Dendritic cell treated with granulocyte-macrophage colony-stimulating factor and Interleukin-4, amounts not matched to agents 40 ng/mL and 50 ng/mL, for 4 days (primary cell): ENCODE measurements around the gene ZNF521.
"Not testable (repeated sequence)": the region's sequence is repeated elsewhere in the genome, so short reads cannot be mapped to it uniquely, and the experiment has no call there.

ENCODE experiments used
- H3K27ac Mint-ChIP-seq: one replicate; pipeline ENCODE4 v1.8.0; 2022; ENCODE audit warnings: mild to moderate bottlenecking, mixed read lengths
- H3K27me3 Mint-ChIP-seq: one replicate; pipeline ENCODE4 v1.8.0; 2022; ENCODE audit warnings: mild to moderate bottlenecking, mixed read lengths
- H3K36me3 Mint-ChIP-seq: one replicate; pipeline ENCODE4 v1.8.0; 2022; ENCODE audit warnings: low read depth, mixed read lengths
- H3K4me1 Mint-ChIP-seq: one replicate; pipeline ENCODE4 v1.8.0; 2022; ENCODE audit warnings: low read depth, mixed read lengths
- H3K4me3 Mint-ChIP-seq: one replicate; pipeline ENCODE4 v1.8.0; 2022; ENCODE audit warnings: mild to moderate bottlenecking, moderate library complexity, mixed read lengths
- H3K9me3 Mint-ChIP-seq: one replicate; pipeline ENCODE4 v1.8.0; 2022; ENCODE audit warnings: mixed read lengths
- intact Hi-C: fragments of 100-400 bp; cut with micrococcal nuclease; formaldehyde crosslinking; loops from one replicate; pipeline ENCODE4 v1.15.0; 2022

The ZNF521 gene

GRCh38 chr18:25274926-25275325 lies 77.0 kb downstream of the ZNF521 start:
- H3K9me3 Mint-ChIP-seq = no peaks in the 10 kb centered on the region
- no peaks in the 10 kb centered on the region for H3K4me1 Mint-ChIP-seq
- H3K27me3 Mint-ChIP-seq = no peaks in the 10 kb centered on the region
- no peaks in the 10 kb centered on the region for H3K36me3 Mint-ChIP-seq
- H3K27ac Mint-ChIP-seq = no peak overlapping the region
- H3K4me3 Mint-ChIP-seq = no peak overlapping the region
- intact Hi-C loops = no loop called here

GRCh38 chr18:25266931-25267527 lies 84.9 kb downstream of the ZNF521 start:
- H3K27me3 Mint-ChIP-seq, H3K4me1 Mint-ChIP-seq, H3K9me3 Mint-ChIP-seq, intact Hi-C loops, H3K4me3 Mint-ChIP-seq, H3K27ac Mint-ChIP-seq, H3K36me3 Mint-ChIP-seq: not testable (repeated sequence)

GRCh38 chr18:25262920-25263319 lies 89.0 kb downstream of the ZNF521 start:
- no peaks in the 10 kb centered on the region for H3K4me1 Mint-ChIP-seq
- H3K36me3 Mint-ChIP-seq = no peaks in the 10 kb centered on the region
- no peaks in the 10 kb centered on the region for H3K9me3 Mint-ChIP-seq
- H3K27me3 Mint-ChIP-seq = no peaks in the 10 kb centered on the region
- no peak overlapping the region for H3K27ac Mint-ChIP-seq
- intact Hi-C loops = no loop called here
- no peak overlapping the region for H3K4me3 Mint-ChIP-seq

- Mint-ChIP-seq H3K4me1 (no peaks in the 10 kb centered on the region), H3K36me3 (no peaks in the 10 kb centered on the region), H3K27me3 (no peaks in the 10 kb centered on the region), H3K4me3 (no peak overlapping the region), H3K9me3 (no peaks in the 10 kb centered on the region), H3K27ac (no peak overlapping the region)
- intact Hi-C loops = no loop called here
These were observed 90.2 kb downstream of the ZNF521 start for GRCh38 chr18:25261768-25262167.

GRCh38 chr18:25256439-25256838 lies 95.5 kb downstream of the ZNF521 start:
- H3K4me1 Mint-ChIP-seq = no peaks in the 10 kb centered on the region
- no peaks in the 10 kb centered on the region for H3K36me3 Mint-ChIP-seq
- no peak overlapping the region for H3K4me3 Mint-ChIP-seq
- no peaks in the 10 kb centered on the region for H3K9me3 Mint-ChIP-seq
- H3K27me3 Mint-ChIP-seq = no peaks in the 10 kb centered on the region
- H3K27ac Mint-ChIP-seq = no peak overlapping the region
- intact Hi-C loops = no loop called here

- H3K4me3 Mint-ChIP-seq = no peak overlapping the region
- H3K9me3 Mint-ChIP-seq = no peaks in the 10 kb centered on the region
- no peak overlapping the region for H3K27ac Mint-ChIP-seq
- no peaks in the 10 kb centered on the region for H3K27me3 Mint-ChIP-seq
- intact Hi-C loops = no loop called here
- H3K4me1 Mint-ChIP-seq = no peaks in the 10 kb centered on the region
- H3K36me3 Mint-ChIP-seq = no peaks in the 10 kb centered on the region
These were observed 98.2 kb downstream of the ZNF521 start for GRCh38 chr18:25253779-25254178.

- Mint-ChIP-seq H3K27me3 (no peaks in the 10 kb centered on the region), H3K27ac (no peak overlapping the region), H3K4me1 (no peaks in the 10 kb centered on the region), H3K4me3 (no peak overlapping the region), H3K9me3 (no peaks in the 10 kb centered on the region), H3K36me3 (no peaks in the 10 kb centered on the region)
- intact Hi-C loops = no loop called here
These were observed 98.8 kb downstream of the ZNF521 start for GRCh38 chr18:25253136-25253535.

- no peaks in the 10 kb centered on the region for H3K27me3 Mint-ChIP-seq
- H3K4me1 Mint-ChIP-seq = no peaks in the 10 kb centered on the region
- intact Hi-C loops = no loop called here
- no peaks in the 10 kb centered on the region for H3K36me3 Mint-ChIP-seq
- no peaks in the 10 kb centered on the region for H3K9me3 Mint-ChIP-seq
- H3K4me3 Mint-ChIP-seq = no peak overlapping the region
- no peak overlapping the region for H3K27ac Mint-ChIP-seq
These were observed 100.9 kb downstream of the ZNF521 start for GRCh38 chr18:25251068-25251467.

- Mint-ChIP-seq H3K9me3 (no peaks in the 10 kb centered on the region), H3K4me3 (no peak overlapping the region), H3K4me1 (no peaks in the 10 kb centered on the region), H3K36me3 (no peaks in the 10 kb centered on the region), H3K27me3 (no peaks in the 10 kb centered on the region), H3K27ac (no peak overlapping the region)
- intact Hi-C loops = no loop called here
These were observed 101.5 kb downstream of the ZNF521 start for GRCh38 chr18:25250474-25250851.

- Mint-ChIP-seq H3K27me3 (no peaks in the 10 kb centered on the region), H3K4me1 (peaks cover 6% of the 10 kb centered on the region), H3K9me3 (no peaks in the 10 kb centered on the region), H3K36me3 (no peaks in the 10 kb centered on the region), H3K27ac (no peak overlapping the region), H3K4me3 (no peak overlapping the region)
- intact Hi-C loops = no loop called here
These were observed 103.2 kb downstream of the ZNF521 start for GRCh38 chr18:25248755-25249154.

GRCh38 chr18:25247725-25248124 lies 104.2 kb downstream of the ZNF521 start:
- no peaks in the 10 kb centered on the region for H3K27me3 Mint-ChIP-seq
- H3K9me3 Mint-ChIP-seq = no peaks in the 10 kb centered on the region
- H3K4me3 Mint-ChIP-seq = no peak overlapping the region
- no peak overlapping the region for H3K27ac Mint-ChIP-seq
- H3K4me1 Mint-ChIP-seq = peaks cover 6% of the 10 kb centered on the region
- no peaks in the 10 kb centered on the region for H3K36me3 Mint-ChIP-seq
- intact Hi-C loops = no loop called here

- no peaks in the 10 kb centered on the region for H3K36me3 Mint-ChIP-seq
- no peak overlapping the region for H3K27ac Mint-ChIP-seq
- intact Hi-C loops = no loop called here
- H3K4me3 Mint-ChIP-seq = no peak overlapping the region
- peaks cover 6% of the 10 kb centered on the region for H3K4me1 Mint-ChIP-seq
- no peaks in the 10 kb centered on the region for H3K27me3 Mint-ChIP-seq
- H3K9me3 Mint-ChIP-seq = no peaks in the 10 kb centered on the region
These were observed 106.9 kb downstream of the ZNF521 start for GRCh38 chr18:25244924-25245698.

- Mint-ChIP-seq H3K36me3 (no peaks in the 10 kb centered on the region), H3K27ac (no peak overlapping the region), H3K9me3 (no peaks in the 10 kb centered on the region), H3K4me1 (peaks cover 6% of the 10 kb centered on the region), H3K27me3 (no peaks in the 10 kb centered on the region), H3K4me3 (no peak overlapping the region)
- intact Hi-C loops = no loop called here
These were observed 107.8 kb downstream of the ZNF521 start for GRCh38 chr18:25244170-25244569.

GRCh38 chr18:25243754-25244153 lies 108.2 kb downstream of the ZNF521 start:
- H3K4me1 Mint-ChIP-seq = peaks cover 6% of the 10 kb centered on the region
- no peaks in the 10 kb centered on the region for H3K9me3 Mint-ChIP-seq
- intact Hi-C loops = no loop called here
- no peak overlapping the region for H3K27ac Mint-ChIP-seq
- H3K36me3 Mint-ChIP-seq = no peaks in the 10 kb centered on the region
- no peaks in the 10 kb centered on the region for H3K27me3 Mint-ChIP-seq
- H3K4me3 Mint-ChIP-seq = no peak overlapping the region

- Mint-ChIP-seq H3K4me3 (no peak overlapping the region), H3K4me1 (peaks cover 6% of the 10 kb centered on the region)
These were observed 108.7 kb downstream of the ZNF521 start for GRCh38 chr18:25243257-25243656.

More at GRCh38 chr18:25243257-25243656, 108.7 kb downstream of the ZNF521 start:
- H3K27me3 Mint-ChIP-seq = no peaks in the 10 kb centered on the region
- intact Hi-C loops = no loop called here
- no peaks in the 10 kb centered on the region for H3K36me3 Mint-ChIP-seq
- H3K9me3 Mint-ChIP-seq = no peaks in the 10 kb centered on the region
- no peak overlapping the region for H3K27ac Mint-ChIP-seq
